ENCODE results near the gene KRT79.

KRT79 gene

DNA sequence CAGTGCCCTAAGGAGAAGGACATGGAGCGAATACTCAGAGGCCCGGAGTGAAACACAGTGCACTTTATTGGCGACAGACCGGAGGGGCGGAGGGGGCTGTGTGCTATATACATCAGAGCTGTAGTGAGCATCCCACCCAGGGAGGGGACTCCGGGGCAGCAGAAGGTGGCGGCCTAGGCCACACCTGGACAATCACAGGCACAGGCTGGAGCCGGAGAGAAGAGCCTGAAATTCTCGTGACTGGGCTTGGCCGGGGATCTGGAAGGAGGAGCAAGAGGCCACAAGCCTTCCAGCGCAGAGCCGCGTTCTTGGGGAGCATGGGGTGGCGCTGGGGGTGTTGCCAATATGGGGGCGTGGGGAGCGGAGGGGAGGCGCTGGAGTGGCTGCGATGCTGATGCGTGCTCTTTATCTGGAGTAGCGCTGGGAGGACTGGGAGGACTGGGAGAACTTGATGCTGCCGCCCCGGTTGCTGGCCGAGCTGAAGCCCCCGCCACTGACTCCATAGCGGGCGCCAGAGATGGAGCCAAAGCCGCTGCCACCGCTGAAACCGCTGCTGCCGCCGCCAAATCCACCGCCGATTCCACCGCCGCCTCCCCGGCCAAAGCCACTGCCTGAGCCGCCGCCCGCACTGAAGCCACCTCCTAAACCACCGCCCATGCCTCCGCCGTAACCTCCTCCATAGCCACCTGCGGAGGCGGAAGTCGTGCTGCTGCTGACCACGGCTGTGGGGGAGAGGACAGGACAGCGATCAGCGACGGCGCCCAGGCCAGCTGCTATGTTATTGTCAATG is 44.3 kb downstream of the KRT79 start:
- peak overlapping the region in 1 of 2 donors; percentile 36 for H3K4me3 Mint-ChIP-seq
- H3K4me1 Mint-ChIP-seq (ENCODE audit: low read depth in 2 of 2): peaks cover 7 to 15% of the 10 kb centered on the region in 2 donors
- H3K9me3 Mint-ChIP-seq: peaks cover 0 to 7% of the 10 kb centered on the region in 2 donors
- no peaks in the 10 kb centered on the region for H3K36me3 Mint-ChIP-seq (ENCODE audit: insufficient read depth)
- no peak for DNase-seq
- H3K27me3 Mint-ChIP-seq: peaks cover 54 to 97% of the 10 kb centered on the region in 2 donors
- no peak for ATAC-seq (replicated peaks)
- no peak overlapping the region for H3K27ac Mint-ChIP-seq

GRCh38 chr12:52788876-52789636 is 45.1 kb downstream of the KRT79 start:
- Mint-ChIP-seq H3K4me3 (peak overlapping the region in 1 of 2 donors; percentile 36), H3K4me1 (ENCODE audit: low read depth in 2 of 2) (peaks cover 7 to 15% of the 10 kb centered on the region in 2 donors), H3K27me3 (peaks cover 56 to 97% of the 10 kb centered on the region in 2 donors), H3K9me3 (peaks cover 0 to 7% of the 10 kb centered on the region in 2 donors), H3K36me3 (ENCODE audit: insufficient read depth) (no peaks in the 10 kb centered on the region), H3K27ac (peak overlapping the region in 1 of 2 donors; percentile 39)
- ATAC-seq (replicated peaks) (no peak), DNase-seq (no peak)

- ATAC-seq (replicated peaks) (no peak), DNase-seq (no peak)
- Mint-ChIP-seq H3K36me3 (ENCODE audit: insufficient read depth) (no peaks in the 10 kb centered on the region), H3K9me3 (peaks cover 0 to 7% of the 10 kb centered on the region in 2 donors), H3K4me3 (no peak overlapping the region), H3K27me3 (peaks cover 56 to 97% of the 10 kb centered on the region in 2 donors), H3K27ac (peak overlapping the region in 1 of 2 donors; percentile 39), H3K4me1 (ENCODE audit: low read depth in 2 of 2) (peaks cover 7 to 15% of the 10 kb centered on the region in 2 donors)
These were observed 45.8 kb downstream of the KRT79 start for GRCh38 chr12:52788192-52788875.

- H3K27ac Mint-ChIP-seq: no peak overlapping the region
- H3K4me3 Mint-ChIP-seq: no peak overlapping the region
- no peak for ATAC-seq (replicated peaks)
- no peaks in the 10 kb centered on the region for H3K36me3 Mint-ChIP-seq (ENCODE audit: insufficient read depth)
- DNase-seq: no peak
- peaks cover 7 to 15% of the 10 kb centered on the region in 2 donors for H3K4me1 Mint-ChIP-seq (ENCODE audit: low read depth in 2 of 2)
- peaks cover 58 to 97% of the 10 kb centered on the region in 2 donors for H3K27me3 Mint-ChIP-seq
- H3K9me3 Mint-ChIP-seq: peaks cover 0 to 7% of the 10 kb centered on the region in 2 donors
These were observed 46.6 kb downstream of the KRT79 start for GRCh38 chr12:52787324-52788191.

DNA sequence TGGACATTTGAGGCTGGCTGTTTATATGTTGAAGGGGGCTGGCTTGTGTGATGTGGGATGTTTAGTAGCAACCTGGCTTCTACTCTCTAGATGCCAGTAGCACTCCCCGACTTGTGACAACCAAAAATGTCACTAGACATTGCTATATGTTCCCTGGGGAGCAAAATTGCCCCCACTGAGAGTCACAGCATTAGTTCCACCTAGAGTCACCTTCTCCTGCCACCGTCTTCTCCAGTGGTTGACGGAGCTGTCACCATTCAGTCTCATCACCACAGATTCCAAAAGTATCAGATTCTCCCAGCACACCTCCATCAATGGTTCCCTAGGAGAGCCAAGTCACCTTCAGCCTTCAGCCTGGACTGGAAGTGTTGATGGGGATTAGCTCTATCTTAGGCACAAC is 49.2 kb downstream of the KRT79 start:
- no peak overlapping the region for H3K27ac Mint-ChIP-seq
- peaks cover 2 to 9% of the 10 kb centered on the region in 2 donors for H3K4me1 Mint-ChIP-seq (ENCODE audit: low read depth in 2 of 2)
- no peaks in the 10 kb centered on the region for H3K36me3 Mint-ChIP-seq (ENCODE audit: insufficient read depth)
- H3K4me3 Mint-ChIP-seq: no peak overlapping the region
- no peak for ATAC-seq (replicated peaks)
- peaks cover 52 to 86% of the 10 kb centered on the region in 2 donors for H3K27me3 Mint-ChIP-seq
- no peak for DNase-seq
- H3K9me3 Mint-ChIP-seq: peaks cover 0 to 7% of the 10 kb centered on the region in 2 donors

DNA sequence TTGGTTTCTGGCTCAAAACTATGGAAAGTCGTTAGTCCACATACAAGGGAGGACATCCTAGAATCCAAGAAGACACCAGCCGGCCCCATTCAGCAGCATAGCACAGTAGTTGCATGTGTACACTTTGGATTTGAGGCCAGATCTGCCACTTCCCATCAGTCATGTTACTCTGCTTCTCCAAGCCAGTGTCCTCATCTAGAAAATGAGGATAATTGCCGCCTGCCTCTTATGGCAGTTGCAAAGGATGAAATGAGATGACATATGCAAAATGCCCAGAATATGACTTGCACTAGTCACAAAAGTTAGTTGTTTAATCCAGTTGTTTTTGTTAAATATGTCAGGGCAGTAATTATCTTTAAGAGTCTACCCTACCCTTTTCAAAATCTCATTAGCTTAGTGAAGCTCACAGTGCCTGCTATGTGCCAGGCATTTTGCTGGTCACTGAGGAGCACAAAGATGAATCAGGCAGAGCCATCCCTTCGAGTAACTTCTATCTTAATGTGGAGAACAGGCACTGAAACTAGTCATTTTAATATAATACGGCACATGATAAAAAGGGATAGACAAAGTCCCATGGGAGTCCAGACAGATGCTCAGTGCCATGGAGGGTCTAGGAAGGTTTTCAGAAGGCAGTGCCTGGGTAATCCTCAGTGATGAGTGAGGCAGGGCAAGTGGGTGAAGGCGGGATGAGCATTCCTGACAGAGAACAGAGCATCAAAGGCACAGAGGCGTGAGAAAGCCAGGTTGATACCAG is 50.4 kb downstream of the KRT79 start:
- Mint-ChIP-seq H3K4me1 (ENCODE audit: low read depth in 2 of 2) (peaks cover 0 to 4% of the 10 kb centered on the region in 2 donors), H3K27ac (no peak overlapping the region), H3K36me3 (ENCODE audit: insufficient read depth) (no peaks in the 10 kb centered on the region), H3K4me3 (no peak overlapping the region), H3K27me3 (peaks cover 52 to 86% of the 10 kb centered on the region in 2 donors), H3K9me3 (peaks cover 0 to 7% of the 10 kb centered on the region in 2 donors)
- DNase-seq (no peak), ATAC-seq (replicated peaks) (no peak)

GRCh38 chr12:52782502-52782901 is 51.6 kb downstream of the KRT79 start:
- Mint-ChIP-seq H3K27ac (no peak overlapping the region), H3K36me3 (ENCODE audit: insufficient read depth) (no peaks in the 10 kb centered on the region), H3K4me1 (ENCODE audit: low read depth in 2 of 2) (no peaks in the 10 kb centered on the region), H3K27me3 (peaks cover 52 to 86% of the 10 kb centered on the region in 2 donors), H3K9me3 (peaks cover 0 to 7% of the 10 kb centered on the region in 2 donors), H3K4me3 (no peak overlapping the region)
- ATAC-seq (replicated peaks) (no peak), DNase-seq (no peak)

DNA sequence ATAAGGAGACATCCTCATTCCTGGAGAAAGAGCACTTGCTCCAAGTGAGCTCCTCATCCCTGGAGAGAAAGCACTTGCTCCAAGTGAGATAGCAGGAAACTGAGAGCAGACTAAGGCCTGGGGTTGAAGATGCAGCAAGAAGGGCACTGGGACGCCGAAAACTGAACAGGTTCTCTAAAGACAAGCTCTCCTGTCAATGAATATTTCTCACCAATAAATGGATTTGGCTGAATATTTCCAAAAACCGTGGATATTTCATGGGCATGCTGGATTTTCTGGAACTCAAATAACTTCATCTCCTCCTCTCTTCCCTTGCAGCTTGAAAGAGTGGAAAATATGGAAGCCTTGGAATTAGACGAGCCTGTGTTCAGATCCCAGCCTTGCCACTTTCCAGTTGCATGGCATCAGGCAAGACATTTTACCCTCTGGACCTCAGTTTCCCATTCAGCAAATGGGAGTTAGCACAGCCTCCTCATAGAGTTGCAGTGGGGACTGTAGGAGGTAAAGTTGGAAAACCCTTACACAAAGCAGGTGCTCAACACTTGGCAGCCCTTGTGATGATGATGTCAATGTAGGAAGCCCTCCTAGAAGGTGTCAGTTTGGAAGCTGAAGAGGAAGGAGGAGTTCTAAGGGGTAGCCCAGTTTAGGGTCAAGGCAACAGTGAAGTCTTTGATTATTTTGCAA is 52.6 kb downstream of the KRT79 start:
- Mint-ChIP-seq H3K27me3 (peaks cover 52 to 86% of the 10 kb centered on the region in 2 donors), H3K9me3 (peaks cover 0 to 7% of the 10 kb centered on the region in 2 donors), H3K4me3 (no peak overlapping the region), H3K4me1 (ENCODE audit: low read depth in 2 of 2) (no peaks in the 10 kb centered on the region), H3K27ac (no peak overlapping the region), H3K36me3 (ENCODE audit: insufficient read depth) (no peaks in the 10 kb centered on the region)
- ATAC-seq (replicated peaks) (no peak), DNase-seq (no peak)

- Mint-ChIP-seq H3K27me3 (peaks cover 42 to 85% of the 10 kb centered on the region in 2 donors), H3K4me3 (no peak overlapping the region), H3K4me1 (ENCODE audit: low read depth in 2 of 2) (no peaks in the 10 kb centered on the region), H3K36me3 (ENCODE audit: insufficient read depth) (no peaks in the 10 kb centered on the region), H3K9me3 (no peaks in the 10 kb centered on the region), H3K27ac (no peak overlapping the region)
- no peak for DNase-seq
- ATAC-seq (replicated peaks): no peak
These were observed 54.2 kb downstream of the KRT79 start for GRCh38 chr12:52779914-52780313.

GRCh38 chr12:52778833-52779232 is 55.3 kb downstream of the KRT79 start:
- ATAC-seq (replicated peaks) (no peak), DNase-seq (no peak)
- Mint-ChIP-seq H3K9me3 (no peaks in the 10 kb centered on the region), H3K36me3 (ENCODE audit: insufficient read depth) (no peaks in the 10 kb centered on the region), H3K4me1 (ENCODE audit: low read depth in 2 of 2) (no peaks in the 10 kb centered on the region), H3K4me3 (no peak overlapping the region), H3K27ac (no peak overlapping the region), H3K27me3 (peaks cover 34 to 75% of the 10 kb centered on the region in 2 donors)

- ATAC-seq (replicated peaks): no peak
- DNase-seq: no peak
- H3K4me3 Mint-ChIP-seq: no peak overlapping the region
- H3K9me3 Mint-ChIP-seq: no peaks in the 10 kb centered on the region
- no peaks in the 10 kb centered on the region for H3K36me3 Mint-ChIP-seq (ENCODE audit: insufficient read depth)
- no peak overlapping the region for H3K27ac Mint-ChIP-seq
- no peaks in the 10 kb centered on the region for H3K4me1 Mint-ChIP-seq (ENCODE audit: low read depth in 2 of 2)
- peaks cover 25 to 71% of the 10 kb centered on the region in 2 donors for H3K27me3 Mint-ChIP-seq
These were observed 56.5 kb downstream of the KRT79 start for GRCh38 chr12:52777566-52777965.
